Common myeloid progenitor, CD34-positive (primary cell): Measurements from ENCODE around the gene THNSL1.

ENCODE experiments used
- CTCF ChIA-PET: fragments of 350-600 bp; sonication (Branson Sonifier 250); formaldehyde crosslinking; loops from one replicate; lab custom pipeline; 2021; ENCODE audit warnings: antibody characterized with exemption; lab: Charles Lee
- POLR2A ChIA-PET: fragments of 350-600 bp; sonication (Branson Sonifier 250); formaldehyde crosslinking; loops from one replicate; lab custom pipeline; 2021; ENCODE audit warnings: antibody characterized with exemption; lab: Charles Lee
- DNase-seq, 3 donors: peaks; one replicate each; pipeline versions ENCODE4 v3.0.0 to v3.0.0-alpha.2; 2013
- H3K27ac ChIP-seq, 2 experiments: 1 replicate in 1 of 2; 2 replicates in 1 of 2; pipeline ENCODE4 v1.7.0; 2013; ENCODE audit warnings: inconsistent platforms in 2 of 2, low read length in 2 of 2, mild to moderate bottlenecking in 2 of 2, low read depth in 1 of 2, moderate library complexity in 1 of 2; ENCODE audit not compliant: severe bottlenecking in 2 of 2, insufficient read depth in 1 of 2, poor library complexity in 1 of 2
- H3K27me3 ChIP-seq, 5 experiments: replicated peaks in 2 of 5; 1 replicate in 3 of 5; 2 replicates in 2 of 5; pipeline versions ENCODE4 v1.6.1 to v1.7.0; 2013; ENCODE audit warnings: low read length in 4 of 5, mild to moderate bottlenecking in 2 of 5, moderate library complexity in 2 of 5, inconsistent platforms in 1 of 5; ENCODE audit not compliant: insufficient read depth in 5 of 5, control insufficient read depth in 4 of 5
- H3K36me3 ChIP-seq, 4 experiments: 1 replicate in 2 of 4; 2 replicates in 2 of 4; pipeline versions ENCODE4 v1.6.1 to v1.7.0; 2013; ENCODE audit warnings: low read length in 3 of 4, control low read depth in 1 of 4, mild to moderate bottlenecking in 1 of 4; ENCODE audit not compliant: control insufficient read depth in 4 of 4, insufficient read depth in 4 of 4
- H3K4me1 ChIP-seq, 4 experiments: 1 replicate in 3 of 4; 2 replicates in 1 of 4; pipeline versions ENCODE4 v1.6.1 to v1.7.1; 2013; ENCODE audit warnings: low read length in 3 of 4, mild to moderate bottlenecking in 3 of 4, control low read depth in 1 of 4, inconsistent platforms in 1 of 4, moderate library complexity in 1 of 4; ENCODE audit not compliant: control insufficient read depth in 4 of 4, insufficient read depth in 4 of 4; ENCODE audit errors: control extremely low read depth in 1 of 4
- H3K4me3 ChIP-seq, 7 experiments: 1 replicate in 4 of 7; 2 replicates in 3 of 7; pipeline versions ENCODE4 v1.5.1 to v1.7.0; 2013; ENCODE audit warnings: mild to moderate bottlenecking in 7 of 7, low read length in 6 of 7, moderate library complexity in 6 of 7, inconsistent platforms in 2 of 7, low read depth in 2 of 7, control low read depth in 1 of 7; ENCODE audit not compliant: insufficient read depth in 4 of 7, control insufficient read depth in 1 of 7; ENCODE audit errors: extremely low read depth in 1 of 7
- H3K9me3 ChIP-seq, 5 experiments: 1 replicate in 4 of 5; 2 replicates in 1 of 5; pipeline versions ENCODE4 v1.6.1 to v1.7.1; 2013; ENCODE audit warnings: low read length in 4 of 5, mild to moderate bottlenecking in 2 of 5, inconsistent platforms in 1 of 5, low read depth in 1 of 5, moderate library complexity in 1 of 5; ENCODE audit not compliant: control insufficient read depth in 4 of 5, insufficient read depth in 2 of 5; ENCODE audit errors: control extremely low read depth in 1 of 5
- WGBS: methylation state at CpG from one replicate; pipeline ENCODE4 v1.1.5; 2013; ENCODE audit not compliant: insufficient coverage; 5-methylcytosine and 5-hydroxymethylcytosine counted together

THNSL1 gene

GRCh38 chr10:24974976-24975375 lies 41.4 kb upstream of the THNSL1 start:
- 100% methylated on average over 2 of the region's 2 CpGs for WGBS
- H3K9me3 ChIP-seq, result no peaks in the 10 kb centered on the region
- CTCF ChIA-PET, result interaction anchor here (1.2 kb wide), 1 partner anchor 15 kb away, joined by 5 read pairs; no protein-coding TSS in a partner anchor

GRCh38 chr10:24979685-24980084 lies 36.7 kb upstream of the THNSL1 start:
- DNase-seq, result no peak
- no peak overlapping the region for H3K4me3 ChIP-seq
- no peaks in the 10 kb centered on the region for H3K9me3 ChIP-seq
- CTCF ChIA-PET, result interaction anchor here (1.2 kb wide), 1 partner anchor 302 kb away, joined by 3 read pairs; no protein-coding TSS in a partner anchor
- no peak overlapping the region for H3K27ac ChIP-seq
- no peaks in the 10 kb centered on the region for H3K36me3 ChIP-seq
- H3K27me3 ChIP-seq, result no peaks in the 10 kb centered on the region
- POLR2A ChIA-PET, result no interaction called here
- H3K4me1 ChIP-seq, result no peaks in the 10 kb centered on the region
- WGBS, result 90% methylated on average over 4 of the region's 4 CpGs

More at GRCh38 chr10:24974976-24975375, 41.4 kb upstream of the THNSL1 start:
- H3K4me1 ChIP-seq, result no peaks in the 10 kb centered on the region
- H3K27ac ChIP-seq, result no peak overlapping the region
- no peaks in the 10 kb centered on the region for H3K27me3 ChIP-seq
- no peak for DNase-seq
- H3K36me3 ChIP-seq, result no peaks in the 10 kb centered on the region
- POLR2A ChIA-PET, result no interaction called here
- no peak overlapping the region for H3K4me3 ChIP-seq

GRCh38 chr10:24981161-24981710 lies 35.2 kb upstream of the THNSL1 start:
- H3K27me3 ChIP-seq, result no peaks in the 10 kb centered on the region
- POLR2A ChIA-PET, result no interaction called here
- H3K27ac ChIP-seq, result no peak overlapping the region
- H3K4me3 ChIP-seq, result no peak overlapping the region
- no peaks in the 10 kb centered on the region for H3K9me3 ChIP-seq
- H3K36me3 ChIP-seq, result no peaks in the 10 kb centered on the region
- DNase-seq, result no peak
- CTCF ChIA-PET, result interaction anchor here (0.6 to 1.5 kb wide), 2 partner anchors 338 to 364 kb away, joined by 3 to 8 read pairs; no protein-coding TSS in a partner anchor
- H3K4me1 ChIP-seq, result no peaks in the 10 kb centered on the region
- WGBS, result 90% methylated on average over 2 of the region's 5 CpGs

GRCh38 chr10:24982319-24983112 lies 33.9 kb upstream of the THNSL1 start:
- ChIA-PET CTCF (interaction anchor here (0.8 to 1.5 kb wide), 2 partner anchors 22 to 340 kb away, joined by 3 to 8 read pairs; no protein-coding TSS in a partner anchor), POLR2A (no interaction called here)
- Histone ChIP-seq H3K27me3 (no peaks in the 10 kb centered on the region), H3K27ac (no peak overlapping the region), H3K4me3 (no peak overlapping the region), H3K36me3 (no peaks in the 10 kb centered on the region), H3K4me1 (no peaks in the 10 kb centered on the region), H3K9me3 (no peaks in the 10 kb centered on the region)
- no peak for DNase-seq
- WGBS, result 100% methylated on average over 1 of the region's 1 CpG

GRCh38 chr10:24983130-24983529 lies 33.3 kb upstream of the THNSL1 start:
- Histone ChIP-seq H3K4me1 (no peaks in the 10 kb centered on the region), H3K27ac (no peak overlapping the region), H3K9me3 (no peaks in the 10 kb centered on the region), H3K4me3 (no peak overlapping the region), H3K36me3 (no peaks in the 10 kb centered on the region), H3K27me3 (no peaks in the 10 kb centered on the region)
- ChIA-PET CTCF (no interaction called here), POLR2A (no interaction called here)
- WGBS, result 92% methylated on average over 4 of the region's 4 CpGs
- no peak for DNase-seq

GRCh38 chr10:24983946-24984345 lies 32.5 kb upstream of the THNSL1 start:
- H3K36me3 ChIP-seq, result no peaks in the 10 kb centered on the region
- H3K27ac ChIP-seq, result no peak overlapping the region
- 100% methylated on average over 1 of the region's 3 CpGs for WGBS
- peaks cover 0 to 4% (median 4%) of the 10 kb centered on the region in 4 experiments for H3K4me1 ChIP-seq
- ChIA-PET POLR2A (no interaction called here), CTCF (interaction anchor here (1.4 kb wide), 1 partner anchor 16 kb away, joined by 3 read pairs; no protein-coding TSS in a partner anchor)
- H3K27me3 ChIP-seq, result no peaks in the 10 kb centered on the region
- H3K9me3 ChIP-seq, result no peaks in the 10 kb centered on the region
- H3K4me3 ChIP-seq, result no peak overlapping the region
- no peak for DNase-seq

- no peak for DNase-seq
- WGBS, result 100% methylated on average over 1 of the region's 3 CpGs
- Histone ChIP-seq H3K9me3 (no peaks in the 10 kb centered on the region), H3K36me3 (no peaks in the 10 kb centered on the region), H3K4me1 (peaks cover 0 to 8% (median 7%) of the 10 kb centered on the region in 4 experiments), H3K27me3 (no peaks in the 10 kb centered on the region), H3K27ac (no peak overlapping the region), H3K4me3 (no peak overlapping the region)
- CTCF ChIA-PET, result interaction anchor here (1.4 to 2.3 kb wide), 2 partner anchors 17 to 367 kb away, joined by 3 to 5 read pairs; no protein-coding TSS in a partner anchor
- POLR2A ChIA-PET, result no interaction called here
Measured at GRCh38 chr10:24984906-24985305, 31.5 kb upstream of the THNSL1 start.
